SK-N-SH treated with all-trans-retinoic acid at 6 μM for 48 hours (cell line): Measurements from ENCODE around the gene KMT2D.

Experiments used
- ATAC-seq: fragments of 200-7000 bp; cut with Tn5 transposase; 3 replicates; pipeline ENCODE4 v1.9.1; 2020; ENCODE audit warnings: mild to moderate bottlenecking, moderate library complexity
- ARNTL ChIP-seq: fragments of 450-650 bp; formaldehyde crosslinking; IDR thresholded peaks from 2 replicates; pipeline ENCODE4 v1.5.0; 2020; ENCODE audit warnings: low read depth, mild to moderate bottlenecking, moderate library complexity, borderline replicate concordance
- CREB5 ChIP-seq: fragments of 250-450 bp; sonication (Bioruptor Pico); IDR thresholded peaks from 2 replicates; pipeline ENCODE4 v1.5.1; 2020; ENCODE audit warnings: low read depth, mild to moderate bottlenecking, moderate library complexity
- CSDC2 ChIP-seq: fragments of 250-450 bp; sonication (Bioruptor Pico); IDR thresholded peaks from 2 replicates; pipeline ENCODE4 v1.5.0; 2020; ENCODE audit warnings: mild to moderate bottlenecking, moderate library complexity
- CSRNP3 ChIP-seq: fragments of 250-450 bp; sonication (Bioruptor Pico); IDR thresholded peaks from 2 replicates; pipeline ENCODE4 v1.5.1; 2021; ENCODE audit warnings: mild to moderate bottlenecking, moderate library complexity
- ISL1 ChIP-seq: fragments of 250-450 bp; sonication (Bioruptor Pico); IDR thresholded peaks from 2 replicates; pipeline ENCODE4 v2.1.2; 2022; ENCODE audit warnings: mild to moderate bottlenecking, moderate library complexity
- OSR1 ChIP-seq: fragments of 250-450 bp; sonication (Bioruptor Pico); IDR thresholded peaks from 2 replicates; pipeline ENCODE4 v1.8.0; 2022; ENCODE audit warnings: moderate library complexity, mild to moderate bottlenecking, inconsistent platforms
- PATZ1 ChIP-seq: fragments of 250-450 bp; sonication (Bioruptor Pico); IDR thresholded peaks from 2 replicates; pipeline ENCODE4 v1.8.0; 2020; ENCODE audit warnings: mild to moderate bottlenecking, moderate library complexity, borderline replicate concordance
- POU6F1 ChIP-seq: fragments of 250-450 bp; sonication (Bioruptor Pico); IDR thresholded peaks from 2 replicates; pipeline ENCODE4 v1.8.0; 2021; ENCODE audit warnings: low read depth, mild to moderate bottlenecking, moderate library complexity, borderline replicate concordance
- PPARA ChIP-seq: fragments of 250-450 bp; sonication (Bioruptor Pico); IDR thresholded peaks from 2 replicates; pipeline ENCODE4 v1.5.0; 2020; ENCODE audit warnings: mild to moderate bottlenecking, borderline replicate concordance
- RARB ChIP-seq: fragments of 250-450 bp; sonication (Bioruptor Pico); IDR thresholded peaks from 2 replicates; pipeline ENCODE4 v1.8.0; 2021; ENCODE audit warnings: mild to moderate bottlenecking, moderate library complexity
- SNAI2 ChIP-seq: fragments of 250-450 bp; sonication (Bioruptor Pico); IDR thresholded peaks from 2 replicates; pipeline ENCODE4 v1.5.0; 2020; ENCODE audit warnings: mild to moderate bottlenecking, moderate library complexity
- TOX ChIP-seq: fragments of 250-450 bp; sonication (Bioruptor Pico); IDR thresholded peaks from 2 replicates; pipeline ENCODE4 v1.8.0; 2021; ENCODE audit warnings: mild to moderate bottlenecking, moderate library complexity, borderline replicate concordance
- TSHZ2 ChIP-seq: fragments of 250-450 bp; sonication (Bioruptor Pico); IDR thresholded peaks from 2 replicates; pipeline ENCODE4 v1.5.0; 2020; ENCODE audit warnings: mild to moderate bottlenecking, moderate library complexity
- ZFP30 ChIP-seq: fragments of 450-650 bp; formaldehyde crosslinking; IDR thresholded peaks from 2 replicates; pipeline ENCODE4 v1.5.0; 2022; ENCODE audit warnings: mild to moderate bottlenecking, moderate library complexity
- ZNF565 ChIP-seq: fragments of 450-650 bp; formaldehyde crosslinking; conservative IDR thresholded peaks from 2 replicates; pipeline ENCODE4 v1.5.0; 2020; ENCODE audit warnings: low read depth, mild to moderate bottlenecking, moderate library complexity
- ZNF8 ChIP-seq: fragments of 450-650 bp; formaldehyde crosslinking; IDR thresholded peaks from 2 replicates; pipeline ENCODE4 v1.5.0; 2020; ENCODE audit warnings: mild to moderate bottlenecking, moderate library complexity

The KMT2D gene

GRCh38 chr12:49023812-49024211 is 36.8 kb downstream of the KMT2D start:
- TF ChIP-seq POU6F1 (CRISPR knock-in tag) (no peak), ZNF8 (CRISPR knock-in tag) (no peak), TOX (CRISPR knock-in tag) (no peak), RARB (CRISPR knock-in tag) (no peak), CSRNP3 (no peak), ZFP30 (CRISPR knock-in tag) (no peak), CREB5 (no peak), PPARA (CRISPR knock-in tag) (no peak)
- TF ChIP-seq, all 23 proteins: peak for 0

GRCh38 chr12:49022558-49023178 is 37.9 kb downstream of the KMT2D start:
- no peak for ATAC-seq
- TF ChIP-seq OSR1 (CRISPR knock-in tag) (no peak), TSHZ2 (CRISPR knock-in tag) (no peak), ZNF565 (CRISPR knock-in tag) (no peak), POU6F1 (CRISPR knock-in tag) (no peak), PATZ1 (CRISPR knock-in tag) (no peak), CSDC2 (no peak), ZNF8 (CRISPR knock-in tag) (no peak), PPARA (CRISPR knock-in tag) (no peak), TOX (CRISPR knock-in tag) (no peak), ISL1 (no peak)

More at GRCh38 chr12:49023812-49024211, 36.8 kb downstream of the KMT2D start:
- ATAC-seq = no peak

- no peak for TF ChIP-seq SNAI2 (CRISPR knock-in tag)
- no peak for TF ChIP-seq ARNTL (CRISPR knock-in tag)
- TF ChIP-seq, all 23 proteins: peak for 0
- ATAC-seq = no peak
Observed at GRCh38 chr12:49021292-49021915, 39.2 kb downstream of the KMT2D start.
